ENCODE results near the gene CELA1.

CELA1 gene

DNA sequence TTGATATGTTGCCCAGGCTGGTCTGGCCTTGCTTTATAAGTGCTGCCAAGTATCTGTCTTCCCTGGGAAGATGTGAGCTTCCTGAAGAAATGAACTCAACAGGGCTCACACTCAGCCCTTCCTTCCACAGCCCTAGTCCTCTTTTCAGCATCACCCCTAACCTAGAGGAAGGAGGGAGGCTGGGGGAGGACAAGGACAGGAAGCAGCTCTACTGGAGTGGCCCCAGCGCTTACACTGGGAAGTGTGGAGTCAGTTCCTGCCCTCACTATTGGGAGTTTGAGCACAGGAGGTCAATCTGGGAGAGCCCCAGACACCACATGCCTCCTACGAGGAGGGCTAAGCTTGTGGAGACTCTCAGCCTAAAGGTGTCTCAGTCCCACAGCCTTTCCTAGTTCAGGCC is 27.9 kb upstream of the CELA1 start:
- no peak for FAIRE-seq

DNA sequence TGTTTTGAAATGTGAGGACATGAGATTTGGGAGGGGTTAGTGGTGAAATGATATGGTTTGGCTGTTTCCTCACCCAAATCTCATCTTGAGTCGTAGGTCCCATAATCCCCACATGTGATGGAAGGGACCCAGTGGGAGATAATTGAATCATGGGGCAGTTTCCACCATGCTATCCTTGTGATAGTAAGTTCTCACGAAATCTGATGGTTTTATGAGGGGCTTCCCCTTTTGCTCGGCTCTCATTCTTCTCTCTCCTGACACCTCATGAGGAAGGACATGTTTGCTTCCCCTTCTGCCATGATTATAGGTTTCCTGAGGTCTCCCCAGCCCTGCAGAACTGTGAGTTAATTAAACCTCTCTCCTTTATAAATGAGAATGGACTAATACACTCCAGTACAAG is 26.7 kb upstream of the CELA1 start:
- no peak for FAIRE-seq

DNA sequence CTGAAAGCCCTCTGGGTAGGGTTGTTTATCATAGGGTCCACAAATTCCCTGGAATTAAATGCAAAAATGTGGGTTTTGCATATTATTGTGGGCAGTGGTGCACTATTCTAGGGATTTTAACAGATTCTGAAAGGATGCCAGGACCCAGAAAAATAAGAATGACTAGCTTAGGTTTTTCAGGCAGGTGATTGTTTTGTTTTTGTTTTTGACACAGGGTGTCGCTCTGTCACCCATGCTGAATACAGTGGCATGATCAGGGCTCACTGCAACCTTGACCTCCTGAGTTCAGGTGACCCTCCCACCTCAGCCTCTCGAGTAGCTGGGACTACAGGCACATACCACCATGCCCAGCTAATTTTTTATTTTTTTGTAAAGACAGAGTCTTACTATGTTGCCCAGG is 25.5 kb upstream of the CELA1 start:
- no peak for FAIRE-seq

DNA sequence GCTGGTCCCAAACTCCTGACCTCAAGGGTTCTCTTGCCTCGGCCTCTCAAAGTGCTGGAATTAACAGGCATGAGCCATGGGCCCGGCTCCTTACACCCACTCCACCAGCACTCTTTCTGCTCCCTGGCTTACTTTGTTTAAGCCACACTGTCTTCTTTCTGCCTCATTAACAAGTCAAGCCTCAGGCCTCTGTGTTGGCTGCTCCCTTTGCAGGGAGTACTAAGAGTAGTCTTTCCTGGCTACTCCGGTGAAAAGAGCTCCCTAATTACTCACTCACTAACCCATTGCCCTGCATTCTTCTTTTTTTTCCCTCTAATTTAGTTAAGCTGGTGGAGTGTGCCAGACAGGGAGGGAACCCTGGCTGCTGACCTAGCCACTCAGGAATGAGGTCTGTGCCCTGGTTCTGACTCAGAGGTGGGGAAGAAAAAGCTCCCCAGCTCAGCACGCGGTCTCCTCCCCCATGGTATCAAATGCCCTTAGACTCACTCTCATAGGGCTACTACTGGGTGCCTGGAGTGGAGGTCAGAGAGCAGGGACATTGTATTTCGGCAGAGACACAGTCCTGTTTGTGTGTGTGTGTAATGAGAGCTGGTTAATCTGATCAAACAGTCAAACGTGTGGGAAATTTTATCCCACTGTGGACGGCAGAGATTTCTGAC is 24.9 kb upstream of the CELA1 start:
- no peak for FAIRE-seq

DNA sequence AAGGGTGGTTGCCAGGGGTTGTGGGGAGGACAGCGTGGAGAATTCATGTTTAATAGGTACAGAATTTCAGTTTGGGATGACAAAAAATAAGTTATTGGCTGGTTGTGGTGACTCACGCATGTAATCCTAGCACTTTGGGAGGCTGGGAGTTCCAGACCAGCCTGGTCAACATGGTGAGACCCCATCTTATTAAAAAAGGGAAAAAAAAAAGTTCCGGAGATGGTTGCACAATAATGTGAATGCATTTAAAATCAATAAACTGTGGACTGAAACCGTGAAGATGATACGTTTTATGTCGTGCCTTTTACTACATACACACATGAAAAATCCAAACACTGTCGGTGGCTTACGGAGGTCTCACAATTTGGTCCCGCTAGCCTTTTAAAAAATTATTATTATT is 24.2 kb upstream of the CELA1 start:
- no peak for FAIRE-seq

DNA sequence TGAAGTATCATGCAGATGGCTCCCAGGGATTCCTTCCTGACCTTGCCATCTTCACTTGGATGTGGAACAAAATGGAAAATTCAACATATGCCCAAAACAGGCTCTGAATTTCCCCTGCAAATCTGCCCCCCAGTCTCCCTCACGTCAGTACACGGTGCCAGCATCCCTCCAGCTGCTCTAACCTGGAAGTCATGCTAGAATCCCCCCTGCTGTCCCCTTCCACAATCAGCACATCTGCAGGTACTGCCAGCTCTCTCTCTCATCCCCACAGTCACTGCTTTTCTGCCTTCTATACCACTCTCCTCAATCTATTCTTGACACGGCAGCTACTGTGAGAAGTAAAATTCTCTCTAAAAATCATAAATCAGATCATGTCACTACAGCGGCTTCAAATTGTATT is 23.1 kb upstream of the CELA1 start:
- FAIRE-seq, result no peak

DNA sequence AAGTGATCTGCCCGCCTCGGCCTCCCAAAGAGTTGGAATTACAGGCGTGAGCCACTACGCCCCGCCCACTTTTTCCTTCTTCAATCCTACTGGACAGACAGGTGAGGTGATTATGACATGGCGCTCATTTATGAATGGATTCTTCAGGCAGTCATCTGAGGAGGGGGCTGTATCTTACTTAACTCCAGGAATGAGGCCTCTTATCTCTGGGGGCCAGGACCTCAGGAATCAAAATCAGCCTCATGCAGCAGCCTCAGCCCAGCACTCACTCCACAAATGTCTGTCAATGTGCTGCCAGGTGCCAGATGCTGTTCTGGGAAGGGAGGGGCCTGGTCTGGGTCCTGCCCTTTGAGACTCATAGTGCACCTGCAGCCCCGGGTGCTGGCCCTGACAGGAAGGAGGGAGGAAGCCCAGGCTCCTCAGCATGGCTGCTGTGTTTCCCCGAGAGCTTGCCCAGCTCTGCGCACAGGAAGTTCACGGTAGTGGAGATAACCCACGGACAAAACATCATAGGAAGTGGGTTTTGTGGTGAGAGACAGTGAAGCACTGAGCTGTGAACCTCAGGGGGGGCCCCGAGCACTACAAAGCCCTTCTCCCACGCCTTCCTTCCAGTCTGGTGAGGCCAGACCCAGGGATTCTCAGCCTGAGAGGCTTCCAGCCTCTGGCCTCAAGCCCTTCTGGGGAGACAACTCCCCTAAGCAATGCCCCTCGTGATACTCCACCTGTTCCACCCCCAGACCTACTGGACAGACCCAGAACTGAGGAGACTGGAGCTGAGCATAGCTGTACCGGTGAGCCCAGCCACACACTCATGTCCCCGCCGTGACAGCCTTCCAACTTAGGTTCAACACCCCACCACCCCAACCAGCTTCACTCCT is 22.4 kb upstream of the CELA1 start:
- FAIRE-seq, result no peak

DNA sequence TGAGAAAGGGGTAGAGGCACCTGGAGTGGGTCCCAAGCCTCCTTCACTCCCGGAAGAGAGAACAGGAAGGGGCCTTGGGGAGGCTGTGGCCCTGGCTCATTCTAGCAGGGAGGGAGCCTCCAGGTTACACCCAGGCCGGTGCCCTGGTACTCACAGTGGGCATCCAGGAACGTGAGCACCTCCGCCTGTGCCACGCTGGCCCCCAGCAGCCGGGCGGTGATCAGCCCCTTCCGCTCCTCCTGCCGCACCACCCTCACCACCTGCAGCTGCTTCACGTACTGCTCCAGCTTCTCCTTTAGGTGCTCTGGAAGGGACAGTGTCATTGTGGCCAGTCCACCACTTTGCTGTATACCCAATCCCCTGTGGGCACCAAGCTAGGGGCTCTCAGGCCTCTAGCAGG is 18.8 kb upstream of the CELA1 start:
- FAIRE-seq, result no peak

DNA sequence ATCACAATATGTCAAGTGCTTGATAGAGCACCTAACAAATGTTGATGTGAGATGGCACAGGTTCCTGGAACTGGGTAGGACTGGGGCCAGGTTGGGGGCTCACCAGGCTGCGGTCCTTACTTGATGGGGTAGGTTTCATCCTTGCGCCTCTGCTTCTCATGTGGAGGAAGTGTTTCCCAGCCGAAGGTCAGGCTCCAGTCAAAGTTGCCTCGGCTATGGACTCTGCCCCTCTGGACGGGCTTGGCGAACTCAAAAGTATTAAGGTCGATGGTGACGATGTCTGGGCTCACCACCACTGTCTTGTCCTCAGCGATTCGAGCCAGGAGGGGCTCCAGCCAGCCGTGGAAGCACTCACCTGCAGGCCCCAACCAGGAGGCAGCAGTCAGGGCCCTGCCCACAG is 17.5 kb upstream of the CELA1 start:
- FAIRE-seq, result no peak

DNA sequence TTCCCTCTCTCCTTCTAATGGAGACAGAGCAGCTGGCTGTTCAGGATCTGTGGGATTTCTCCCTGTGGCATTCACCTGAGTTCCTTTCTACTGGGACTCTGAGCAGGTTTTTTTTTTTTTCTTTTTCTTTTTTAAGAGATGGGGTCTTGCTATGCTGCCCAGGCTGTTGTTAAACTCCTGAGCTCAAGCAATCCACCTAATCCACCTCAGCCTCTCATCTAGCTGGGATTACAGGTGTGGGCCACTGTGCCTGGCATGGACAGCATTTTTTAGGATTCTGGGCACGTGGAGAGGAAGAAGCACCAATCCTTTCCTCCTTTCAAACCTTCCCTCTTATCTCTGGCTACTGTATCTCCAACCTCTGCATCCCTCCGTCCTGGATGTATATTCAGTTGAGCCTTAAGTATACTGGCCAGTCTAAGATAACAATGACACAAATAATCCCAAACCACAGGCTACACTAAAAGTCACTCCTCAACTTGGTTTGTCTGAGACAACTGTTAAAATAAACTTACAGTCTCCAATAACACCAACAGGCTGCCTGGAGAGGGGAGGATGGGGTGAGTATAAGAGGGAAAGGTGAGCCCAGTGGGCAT is 16.4 kb upstream of the CELA1 start:
- FAIRE-seq, result no peak

DNA sequence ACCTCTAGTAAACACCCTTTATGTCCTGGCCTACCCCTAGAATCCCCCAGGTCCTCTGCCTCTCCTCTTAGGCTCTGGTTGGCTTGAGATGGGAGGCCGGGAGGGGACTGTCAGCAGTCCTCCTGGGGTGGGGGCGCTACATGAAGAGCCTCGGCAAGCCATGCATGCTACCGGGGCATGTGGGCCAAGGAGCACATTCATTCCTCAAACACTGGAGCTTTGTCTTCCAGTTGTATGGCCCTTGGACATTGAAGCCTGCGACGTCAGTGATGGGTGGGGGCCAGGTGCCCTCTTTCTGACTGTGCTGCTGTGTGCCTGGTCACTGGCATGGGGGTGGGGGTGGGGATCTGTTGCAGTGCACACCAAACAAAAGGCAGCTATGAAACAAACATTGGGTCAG is 15.8 kb upstream of the CELA1 start:
- FAIRE-seq, result no peak

DNA sequence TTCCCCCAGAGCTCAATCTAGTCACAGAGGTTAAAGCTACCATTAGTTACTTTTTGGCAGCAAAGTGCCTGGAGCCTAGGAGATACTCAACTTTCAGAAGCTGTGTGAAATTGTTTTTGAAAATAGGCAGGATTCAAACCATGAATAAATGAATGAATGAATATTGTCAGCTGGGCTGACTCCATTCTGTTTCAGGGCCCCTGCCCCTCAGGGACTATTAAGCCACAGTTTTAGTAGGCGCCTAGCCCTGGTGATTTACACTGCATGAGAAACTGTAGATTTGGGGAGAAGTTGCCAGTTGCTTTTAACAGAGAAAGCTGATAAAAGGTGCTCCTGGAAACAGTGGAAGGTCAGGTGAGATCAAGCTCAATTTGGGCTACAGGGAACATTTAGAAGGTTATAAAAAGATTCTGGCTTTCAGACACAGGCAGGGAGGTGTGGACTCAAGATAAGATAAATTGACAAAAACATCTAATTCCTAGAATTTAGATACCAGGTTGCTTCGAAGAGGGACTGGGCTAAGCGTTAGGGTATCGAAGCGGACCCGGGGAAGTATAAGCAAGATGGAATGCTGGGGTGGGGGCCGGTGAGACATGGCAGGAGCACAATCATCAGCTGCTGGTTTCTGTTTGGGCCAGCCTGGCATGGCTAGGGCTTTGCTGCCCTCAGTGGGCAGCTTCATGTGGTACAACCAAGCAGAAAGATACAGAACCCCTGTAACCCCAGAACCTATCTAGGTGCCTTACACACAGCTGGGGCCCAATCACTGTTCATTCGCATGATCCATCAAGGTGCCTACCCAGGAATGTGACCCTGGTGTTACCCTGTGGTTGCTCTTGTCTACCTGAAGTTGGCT is 14.9 kb upstream of the CELA1 start:
- FAIRE-seq, result no peak

DNA sequence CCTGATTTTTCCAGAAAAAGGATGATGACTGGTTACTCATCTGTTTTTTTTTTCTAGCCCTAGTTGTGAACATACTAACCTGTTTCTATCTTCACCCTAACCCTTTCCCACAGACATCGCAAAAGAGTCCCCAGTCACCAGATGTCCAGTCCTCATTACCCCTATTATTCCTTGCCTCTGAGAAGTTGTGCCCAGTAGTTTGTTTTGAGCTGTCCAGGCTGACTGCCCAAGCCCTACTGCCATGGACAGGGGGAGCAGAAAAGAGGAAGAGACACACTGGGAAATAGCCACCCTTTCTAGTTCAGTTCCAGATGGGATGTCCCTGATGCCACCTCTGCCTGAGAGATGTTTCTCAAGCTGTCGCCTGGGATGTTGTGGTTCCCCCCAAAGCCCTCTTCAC is 13.8 kb upstream of the CELA1 start:
- FAIRE-seq, result no peak

DNA sequence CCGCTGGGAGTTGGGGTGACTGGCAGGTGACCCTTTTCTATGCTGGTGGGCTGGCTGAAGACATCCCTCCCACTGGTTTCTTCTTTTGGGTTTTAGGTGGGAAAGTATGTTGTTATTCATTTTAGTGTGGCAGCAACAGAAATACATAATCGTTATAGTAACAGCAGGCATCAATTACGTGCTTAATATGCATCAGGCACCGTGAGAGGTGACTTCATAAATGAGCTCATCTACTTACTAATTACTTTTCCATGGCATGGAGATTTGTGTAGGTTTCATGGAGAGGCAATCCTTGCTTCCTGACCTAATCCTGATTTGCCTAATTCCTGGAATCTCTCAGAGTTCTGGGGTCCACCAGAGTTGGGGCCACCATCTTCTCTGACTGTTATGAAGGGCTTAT is 13.4 kb upstream of the CELA1 start:
- FAIRE-seq, result no peak

DNA sequence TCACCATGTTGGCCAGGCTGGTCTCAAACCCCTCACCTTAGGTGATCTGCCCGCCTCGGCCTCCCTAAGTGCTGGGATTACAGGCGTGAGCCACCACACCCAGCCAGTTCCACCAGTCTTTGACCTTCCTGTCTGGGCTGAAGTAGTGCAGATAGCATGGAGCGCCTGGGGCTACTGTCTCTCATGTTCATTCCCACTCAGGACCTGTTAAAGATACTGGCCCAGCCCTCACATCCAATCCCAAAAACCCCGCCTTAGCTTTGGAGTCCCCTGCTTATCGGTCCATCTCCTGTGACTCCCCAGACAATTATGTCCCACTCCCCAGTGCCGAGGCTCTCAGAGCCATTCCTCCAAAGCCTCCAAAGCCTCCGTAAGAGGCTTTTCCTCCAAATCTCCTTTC is 12.0 kb upstream of the CELA1 start:
- no peak for FAIRE-seq

DNA sequence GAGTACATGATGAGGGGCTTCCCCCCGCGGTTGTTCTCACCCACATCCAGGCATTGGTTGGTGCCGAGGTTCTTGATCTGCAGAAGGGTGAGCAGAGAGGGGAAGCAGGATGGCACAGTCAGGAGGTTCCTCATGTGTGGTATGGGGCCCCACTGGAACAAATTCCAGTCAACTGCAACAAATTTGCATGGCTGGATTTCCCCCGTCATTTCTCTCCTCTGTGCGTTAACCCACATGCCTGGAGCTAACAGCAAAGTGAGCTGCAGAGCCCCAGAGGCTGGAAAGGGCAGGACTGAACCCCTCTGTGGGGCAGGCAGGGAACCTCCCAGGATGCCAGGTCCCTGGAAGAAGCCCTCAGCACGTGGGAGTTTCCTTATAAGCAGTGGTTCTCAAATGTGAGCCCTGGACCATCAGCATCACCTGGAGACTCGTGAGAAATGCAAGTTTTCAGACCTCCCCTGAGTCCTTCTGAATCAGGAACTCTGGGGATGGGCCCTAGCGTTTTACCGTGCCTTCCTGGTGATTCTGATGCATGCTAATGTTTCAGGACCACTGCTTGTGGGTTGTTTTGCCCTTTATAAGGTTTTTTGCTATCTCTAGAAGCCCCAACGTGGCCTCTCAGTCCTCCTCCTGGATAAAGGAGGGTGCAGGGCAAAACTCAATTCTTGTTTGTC is 11.0 kb upstream of the CELA1 start:
- FAIRE-seq, result no peak

DNA sequence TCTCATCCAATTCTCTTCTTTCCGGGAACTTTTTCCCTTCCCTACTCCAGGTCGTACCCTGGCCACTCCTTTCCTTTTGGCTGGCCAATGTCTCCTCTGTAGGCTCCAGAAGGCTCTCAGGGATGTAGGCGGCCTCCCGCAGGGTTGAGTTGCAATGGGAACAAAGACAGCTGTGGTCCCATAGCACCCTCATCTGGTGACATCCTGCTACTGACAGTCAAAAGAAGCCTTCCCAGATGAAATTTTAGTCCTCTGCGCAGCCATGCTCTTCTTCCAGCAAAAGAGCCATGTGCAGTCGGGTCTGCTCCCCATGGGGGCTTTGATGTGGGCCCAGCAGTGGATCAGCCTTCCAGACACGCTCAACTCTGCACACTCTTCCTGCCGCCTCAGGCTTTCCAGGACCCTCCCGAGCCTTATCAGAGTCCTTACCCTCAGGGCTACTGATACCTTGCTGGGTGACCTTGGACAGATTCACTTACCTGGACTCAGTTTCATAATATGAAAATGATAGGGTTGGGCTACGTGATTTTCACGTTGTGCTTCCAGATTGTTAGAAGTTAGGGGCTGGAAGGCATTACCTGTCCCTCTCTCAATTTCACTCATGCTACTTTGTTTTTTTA is 5.5 kb upstream of the CELA1 start:
- FAIRE-seq, result no peak

DNA sequence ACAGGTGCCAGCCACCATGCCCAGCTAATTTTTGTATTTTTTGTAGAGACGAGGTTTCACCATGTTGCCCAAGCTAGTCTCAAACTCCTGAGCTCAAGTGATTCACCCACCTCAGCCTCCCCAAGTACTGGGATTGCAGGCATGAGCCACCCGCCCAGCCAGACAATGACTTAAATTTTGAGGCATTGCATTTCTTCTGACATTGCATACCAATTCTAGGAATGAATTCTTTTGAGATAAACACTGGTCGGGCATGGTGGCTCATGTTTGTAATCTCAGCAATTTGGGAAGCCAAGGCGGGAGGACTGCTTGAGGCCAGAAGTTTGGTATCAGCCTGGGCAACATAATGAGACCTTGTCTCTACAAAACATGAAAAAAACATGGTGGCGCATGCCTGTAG is 2.5 kb upstream of the CELA1 start:
- FAIRE-seq, result no peak

DNA sequence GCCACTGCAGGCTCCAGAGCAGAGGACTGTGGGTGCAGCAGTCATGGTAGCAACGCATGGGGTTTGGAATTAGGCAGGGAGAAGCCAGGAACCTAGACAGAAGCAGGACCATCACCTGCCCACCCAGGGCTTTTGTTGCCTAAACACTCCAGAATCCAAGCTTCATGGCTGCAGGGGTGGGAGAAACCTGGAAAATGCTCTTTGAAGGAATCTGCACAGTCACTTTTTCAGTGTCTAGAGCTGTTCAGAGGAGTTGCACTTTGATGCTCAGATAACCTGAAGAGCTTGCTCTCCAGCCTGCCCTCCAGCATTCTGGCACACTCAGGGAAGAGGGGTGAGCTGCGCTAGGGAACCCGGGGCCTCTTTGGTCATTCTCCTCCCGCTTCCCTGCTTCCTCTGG is 1.6 kb upstream of the CELA1 start:
- no peak for FAIRE-seq

DNA sequence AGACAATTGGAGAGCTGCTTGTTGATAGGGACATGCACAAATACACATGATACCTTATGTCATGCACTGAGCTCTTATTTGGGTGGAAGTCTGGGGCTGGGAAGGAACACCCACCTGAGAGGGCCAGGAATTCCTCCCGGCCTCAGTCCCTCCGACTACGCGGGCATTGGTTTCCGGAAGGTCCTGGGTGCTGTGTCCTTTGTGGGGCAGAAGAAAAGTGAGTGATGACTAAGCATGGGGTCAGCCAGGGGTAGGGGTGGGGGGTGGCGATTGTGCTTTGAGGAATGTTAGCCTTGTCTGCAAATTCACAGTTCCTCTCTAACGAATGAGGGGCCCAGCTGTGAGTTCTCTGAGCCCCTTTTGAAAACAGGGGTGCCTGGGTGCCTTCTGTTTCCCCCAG is 798 bp downstream of the CELA1 start:
- no peak for FAIRE-seq

DNA sequence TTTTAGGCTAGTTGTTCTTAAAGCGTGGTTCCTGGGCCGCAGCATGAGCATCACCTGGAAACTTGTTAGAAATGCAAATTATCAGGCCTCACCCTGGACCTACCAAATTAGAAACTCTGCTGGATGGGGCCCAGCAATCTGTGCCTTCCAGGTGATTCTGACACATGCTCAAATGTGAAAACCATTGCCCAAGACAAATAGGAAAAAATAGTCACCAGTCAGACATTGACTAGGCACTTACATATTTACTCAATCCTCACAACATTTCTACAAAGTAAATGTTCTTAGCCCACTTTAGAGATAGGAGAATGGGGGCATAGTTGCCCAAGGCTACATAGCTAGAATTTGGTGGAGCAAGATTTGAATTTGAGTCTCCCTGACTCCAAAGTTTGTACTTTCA is 3.3 kb downstream of the CELA1 start:
- FAIRE-seq, result no peak

DNA sequence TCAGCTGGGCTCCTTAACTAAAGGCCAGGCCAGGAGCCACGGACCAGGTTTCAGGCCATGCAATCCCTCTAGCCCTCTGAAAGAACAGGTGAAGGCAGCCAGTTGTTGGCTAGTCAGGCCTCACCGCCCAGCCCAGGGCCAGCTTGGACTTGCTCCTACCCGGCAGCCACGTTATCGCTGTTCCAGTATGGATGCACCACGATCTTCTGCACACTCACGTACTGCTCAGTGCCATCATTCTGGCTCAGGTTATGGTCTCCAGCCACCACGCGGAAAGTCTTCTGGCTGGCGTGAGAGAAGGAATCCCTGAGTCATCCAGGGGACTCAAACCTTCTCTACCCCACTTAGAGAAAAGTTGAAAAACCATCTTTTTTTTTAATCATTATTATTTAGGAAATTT is 4.1 kb downstream of the CELA1 start:
- no peak for FAIRE-seq
